GM12878 (cell line): Measurements from ENCODE around the gene KREMEN2. TPM values are rescaled to one million over a fixed set of nuclear protein-coding genes. Genes with fewer than 3 reads are reported as not detected.

Experiments
- CBX3 ChIP-seq: fragments of 200-600 bp; sonication (generic); IDR thresholded peaks from 2 replicates; pipeline ENCODE4 v1.6.1; 2016; ENCODE audit warnings: low read depth, borderline replicate concordance
- CBX5 ChIP-seq: sonication (generic); IDR thresholded peaks from 2 replicates; pipeline ENCODE4 v1.6.1; 2016; ENCODE audit warnings: low read depth, moderate library complexity, mild to moderate bottlenecking, inconsistent platforms
- CHD2 ChIP-seq: IDR thresholded peaks from 2 replicates; pipeline ENCODE4 v1.6.1; 2011; ENCODE audit warnings: low read depth, low read length, improper control_type of control experiment, borderline replicate concordance
- EP300 ChIP-seq, 2 experiments: fragments of 150-350 bp in 1 of 2; IDR thresholded peaks; 2 replicates each; pipeline ENCODE4 v1.6.1; 2011 to 2012; ENCODE audit warnings: low read depth in 2 of 2, low read length in 2 of 2, borderline replicate concordance in 1 of 2, improper control_type of control experiment in 1 of 2, inconsistent platforms in 1 of 2; ENCODE audit not compliant: control insufficient read depth in 1 of 2
- ETV6 ChIP-seq, 2 experiments: fragments of 450-650 bp in 1 of 2; IDR thresholded peaks in 1 of 2; conservative IDR thresholded peaks in 1 of 2; 2 replicates each; pipeline ENCODE4 v1.6.1; 2014; ENCODE audit warnings: antibody characterized with exemption in 1 of 2, borderline replicate concordance in 1 of 2, low read depth in 1 of 2, mild to moderate bottlenecking in 1 of 2, moderate library complexity in 1 of 2
- FOXK2 ChIP-seq: fragments of 450-650 bp; IDR thresholded peaks from 2 replicates; pipeline ENCODE4 v1.6.1; 2017; ENCODE audit warnings: mild to moderate bottlenecking, moderate library complexity
- HDAC2 ChIP-seq: fragments of 200-600 bp; sonication (generic); IDR thresholded peaks from 2 replicates; pipeline ENCODE4 v1.6.1; 2017
- HDAC6 ChIP-seq: fragments of 200-600 bp; sonication (generic); IDR thresholded peaks from one replicate; pipeline ENCODE4 v1.8.0; 2017; ENCODE audit warnings: antibody characterized with exemption; ENCODE audit not compliant: unreplicated experiment
- JUND ChIP-seq: IDR thresholded peaks from 2 replicates; pipeline ENCODE4 v1.6.1; 2012; ENCODE audit warnings: low read depth, mild to moderate bottlenecking, low read length, improper control_type of control experiment, moderate library complexity
- MEF2A ChIP-seq: IDR thresholded peaks from 2 replicates; pipeline ENCODE4 v1.6.1; 2011; ENCODE audit warnings: low read depth, mild to moderate bottlenecking, low read length, moderate library complexity; ENCODE audit not compliant: insufficient read depth
- POLR2AphosphoS2 ChIP-seq: IDR thresholded peaks from 2 replicates; pipeline ENCODE4 v1.6.1; 2011; ENCODE audit warnings: low read depth, mild to moderate bottlenecking, low read length, improper control_type of control experiment, moderate library complexity
- RAD51 ChIP-seq: fragments of 450-650 bp; IDR thresholded peaks from 2 replicates; pipeline ENCODE4 v1.6.1; 2016; ENCODE audit warnings: moderate library complexity, mild to moderate bottlenecking, inconsistent platforms
- SMAD5 ChIP-seq: IDR thresholded peaks from 2 replicates; pipeline ENCODE4 v1.6.1; 2016; ENCODE audit warnings: antibody characterized with exemption, low read depth
- SPI1 ChIP-seq: IDR thresholded peaks from 2 replicates; pipeline ENCODE4 v1.6.1; 2011; ENCODE audit warnings: low read depth, mild to moderate bottlenecking, low read length, moderate library complexity, borderline replicate concordance; ENCODE audit not compliant: insufficient read depth
- SREBF2 ChIP-seq: IDR thresholded peaks from 2 replicates; pipeline ENCODE4 v1.6.1; 2012; ENCODE audit warnings: mild to moderate bottlenecking, low read length
- ZNF217 ChIP-seq: fragments of 450-650 bp; IDR thresholded peaks from 2 replicates; pipeline ENCODE4 v1.6.1; 2017; ENCODE audit warnings: antibody characterized with exemption, mild to moderate bottlenecking
- polyA plus RNA-seq, 11 experiments: library from polyadenylated mRNA; depleted of rRNA in 4 of 11; unstranded in 6 of 11; stranded (reverse) in 5 of 11; fragments of >200 nt; fragmentation: Nextera tagmentation in 4 of 11; fragmentation: Illumina TruSeq in 1 of 11; extraction: Ambion mirVana in 4 of 11; extraction: Trizol in 1 of 11; gene quantifications; 1 replicate in 1 of 11; 2 replicates in 10 of 11; pipeline versions ENCODE4 v1.2.1 to v1.2.3, GENCODE V29; 2011 to 2016; ENCODE audit warnings: inconsistent platforms in 2 of 11, missing spikeins in 2 of 11, low read depth in 1 of 11
- total RNA-seq, 4 experiments: library from RNA; depleted of rRNA in 3 of 4; stranded (reverse); fragments of >200 nt in 3 of 4; fragmentation: Illumina TruSeq in 1 of 4; extraction: Trizol in 1 of 4; gene quantifications; 2 replicates each; pipeline versions ENCODE4 v1.2.1 to v1.2.3, GENCODE V29; 2013 to 2021
- TF ChIP-seq, protein P1 (sequence below): fragments of 450-650 bp; formaldehyde crosslinking; IDR thresholded peaks from 2 replicates; pipeline ENCODE4 v1.5.0; 2022; ENCODE audit warnings: mild to moderate bottlenecking, missing genetic modification characterization
- TF ChIP-seq, protein P2 (sequence below): fragments of 450-650 bp; IDR thresholded peaks from 2 replicates; pipeline ENCODE4 v1.6.1; 2016; ENCODE audit warnings: mild to moderate bottlenecking, moderate library complexity, borderline replicate concordance
- TF ChIP-seq, protein P3 (sequence below): IDR thresholded peaks from 2 replicates; pipeline ENCODE4 v1.6.1; 2011; ENCODE audit warnings: low read depth, mild to moderate bottlenecking, low read length, moderate library complexity, borderline replicate concordance; ENCODE audit errors: extremely low read depth

The KREMEN2 gene
- total and polyA plus RNA-seq, 10 of the 15 experiments (the other 5 are each of a cell fraction or from before 2014, with no cell fraction given), result 0.06 to 3.7 (median 0.83) TPM; not detected in 2

DNA sequence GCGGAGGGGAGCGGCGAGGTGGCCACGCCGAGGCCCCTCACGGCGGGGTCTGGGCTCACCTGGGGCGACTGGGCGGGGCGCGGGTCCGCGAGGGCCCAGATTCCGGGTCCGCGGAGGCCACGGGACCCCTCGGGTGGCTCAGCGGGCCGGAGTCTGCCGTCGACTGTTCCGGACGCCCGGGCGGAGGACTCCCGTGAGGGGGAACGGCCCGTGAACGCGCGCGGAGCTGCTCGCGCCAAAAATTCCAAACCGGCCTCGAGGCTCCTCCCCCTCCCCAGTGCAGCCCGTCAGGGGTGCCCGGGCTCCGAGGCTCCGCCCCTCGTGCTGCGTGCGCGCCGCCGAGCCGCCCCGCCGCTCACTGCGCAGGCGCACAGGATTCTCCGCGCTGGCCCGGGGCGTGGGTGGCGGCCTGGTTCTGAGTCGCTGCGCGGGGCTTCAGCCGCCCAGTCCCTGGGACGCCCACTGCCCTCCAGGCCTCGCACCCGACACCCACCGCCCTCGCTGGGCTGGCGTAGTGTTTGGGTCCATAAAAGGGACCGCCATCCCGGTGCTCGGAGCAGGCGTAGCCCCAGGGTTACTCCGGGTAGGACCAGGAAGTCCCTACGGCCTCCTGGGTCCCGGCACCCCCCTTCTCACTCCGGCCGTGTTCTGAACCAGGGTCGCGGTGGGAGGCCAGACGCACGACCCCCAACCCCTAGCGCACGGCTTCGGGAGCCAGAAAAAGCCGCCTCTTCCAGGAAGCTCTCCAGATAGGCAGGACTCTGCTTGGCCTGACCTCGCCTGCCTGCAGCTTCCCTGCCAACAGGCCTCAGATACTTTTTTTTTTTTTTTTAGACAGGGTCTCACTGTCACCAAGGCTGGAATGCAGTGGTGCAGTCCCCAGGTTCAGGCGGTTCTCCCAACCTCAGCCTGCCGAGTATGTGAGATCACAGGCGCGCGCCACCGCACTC is 16.4 kb downstream of the KREMEN2 start, which contains the start of gene PKMYT1 (continued):
- no peak for TF ChIP-seq CHD2
- TF ChIP-seq EP300 (IDR thresholded peaks at IDR 0.05; ENCODE audit: borderline replicate concordance in 1 of 2, control insufficient read depth in 1 of 2, low read depth in 2 of 2, low read length in 2 of 2), result no peak
- TF ChIP-seq CBX3, result no peak
- peak; percentile 79 for TF ChIP-seq POLR2AphosphoS2
- TF ChIP-seq MEF2A, result no peak
- TF ChIP-seq HDAC6, result no peak
- TF ChIP-seq, protein P1, sequence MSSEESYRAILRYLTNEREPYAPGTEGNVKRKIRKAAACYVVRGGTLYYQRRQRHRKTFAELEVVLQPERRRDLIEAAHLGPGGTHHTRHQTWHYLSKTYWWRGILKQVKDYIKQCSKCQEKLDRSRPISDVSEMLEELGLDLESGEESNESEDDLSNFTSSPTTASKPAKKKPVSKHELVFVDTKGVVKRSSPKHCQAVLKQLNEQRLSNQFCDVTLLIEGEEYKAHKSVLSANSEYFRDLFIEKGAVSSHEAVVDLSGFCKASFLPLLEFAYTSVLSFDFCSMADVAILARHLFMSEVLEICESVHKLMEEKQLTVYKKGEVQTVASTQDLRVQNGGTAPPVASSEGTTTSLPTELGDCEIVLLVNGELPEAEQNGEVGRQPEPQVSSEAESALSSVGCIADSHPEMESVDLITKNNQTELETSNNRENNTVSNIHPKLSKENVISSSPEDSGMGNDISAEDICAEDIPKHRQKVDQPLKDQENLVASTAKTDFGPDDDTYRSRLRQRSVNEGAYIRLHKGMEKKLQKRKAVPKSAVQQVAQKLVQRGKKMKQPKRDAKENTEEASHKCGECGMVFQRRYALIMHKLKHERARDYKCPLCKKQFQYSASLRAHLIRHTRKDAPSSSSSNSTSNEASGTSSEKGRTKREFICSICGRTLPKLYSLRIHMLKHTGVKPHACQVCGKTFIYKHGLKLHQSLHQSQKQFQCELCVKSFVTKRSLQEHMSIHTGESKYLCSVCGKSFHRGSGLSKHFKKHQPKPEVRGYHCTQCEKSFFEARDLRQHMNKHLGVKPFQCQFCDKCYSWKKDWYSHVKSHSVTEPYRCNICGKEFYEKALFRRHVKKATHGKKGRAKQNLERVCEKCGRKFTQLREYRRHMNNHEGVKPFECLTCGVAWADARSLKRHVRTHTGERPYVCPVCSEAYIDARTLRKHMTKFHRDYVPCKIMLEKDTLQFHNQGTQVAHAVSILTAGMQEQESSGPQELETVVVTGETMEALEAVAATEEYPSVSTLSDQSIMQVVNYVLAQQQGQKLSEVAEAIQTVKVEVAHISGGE (CRISPR knock-in tag), result no peak
- no peak for TF ChIP-seq RAD51
- no peak for TF ChIP-seq CBX5
- TF ChIP-seq JUND, result no peak
- TF ChIP-seq SMAD5, result peak; percentile 87
- no peak for TF ChIP-seq SPI1
- no peak for TF ChIP-seq HDAC2
- TF ChIP-seq ETV6 (conservative IDR thresholded peaks at IDR 0.05 in 1 of 2, IDR thresholded peaks at IDR 0.05 in 1 of 2; ENCODE audit: borderline replicate concordance in 1 of 2, low read depth in 1 of 2), result no peak
- TF ChIP-seq, protein P2, sequence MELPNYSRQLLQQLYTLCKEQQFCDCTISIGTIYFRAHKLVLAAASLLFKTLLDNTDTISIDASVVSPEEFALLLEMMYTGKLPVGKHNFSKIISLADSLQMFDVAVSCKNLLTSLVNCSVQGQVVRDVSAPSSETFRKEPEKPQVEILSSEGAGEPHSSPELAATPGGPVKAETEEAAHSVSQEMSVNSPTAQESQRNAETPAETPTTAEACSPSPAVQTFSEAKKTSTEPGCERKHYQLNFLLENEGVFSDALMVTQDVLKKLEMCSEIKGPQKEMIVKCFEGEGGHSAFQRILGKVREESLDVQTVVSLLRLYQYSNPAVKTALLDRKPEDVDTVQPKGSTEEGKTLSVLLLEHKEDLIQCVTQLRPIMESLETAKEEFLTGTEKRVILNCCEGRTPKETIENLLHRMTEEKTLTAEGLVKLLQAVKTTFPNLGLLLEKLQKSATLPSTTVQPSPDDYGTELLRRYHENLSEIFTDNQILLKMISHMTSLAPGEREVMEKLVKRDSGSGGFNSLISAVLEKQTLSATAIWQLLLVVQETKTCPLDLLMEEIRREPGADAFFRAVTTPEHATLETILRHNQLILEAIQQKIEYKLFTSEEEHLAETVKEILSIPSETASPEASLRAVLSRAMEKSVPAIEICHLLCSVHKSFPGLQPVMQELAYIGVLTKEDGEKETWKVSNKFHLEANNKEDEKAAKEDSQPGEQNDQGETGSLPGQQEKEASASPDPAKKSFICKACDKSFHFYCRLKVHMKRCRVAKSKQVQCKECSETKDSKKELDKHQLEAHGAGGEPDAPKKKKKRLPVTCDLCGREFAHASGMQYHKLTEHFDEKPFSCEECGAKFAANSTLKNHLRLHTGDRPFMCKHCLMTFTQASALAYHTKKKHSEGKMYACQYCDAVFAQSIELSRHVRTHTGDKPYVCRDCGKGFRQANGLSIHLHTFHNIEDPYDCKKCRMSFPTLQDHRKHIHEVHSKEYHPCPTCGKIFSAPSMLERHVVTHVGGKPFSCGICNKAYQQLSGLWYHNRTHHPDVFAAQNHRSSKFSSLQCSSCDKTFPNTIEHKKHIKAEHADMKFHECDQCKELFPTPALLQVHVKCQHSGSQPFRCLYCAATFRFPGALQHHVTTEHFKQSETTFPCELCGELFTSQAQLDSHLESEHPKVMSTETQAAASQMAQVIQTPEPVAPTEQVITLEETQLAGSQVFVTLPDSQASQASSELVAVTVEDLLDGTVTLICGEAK, result no peak
- no peak for TF ChIP-seq FOXK2
- TF ChIP-seq SREBF2, result no peak
- TF ChIP-seq, protein P3, sequence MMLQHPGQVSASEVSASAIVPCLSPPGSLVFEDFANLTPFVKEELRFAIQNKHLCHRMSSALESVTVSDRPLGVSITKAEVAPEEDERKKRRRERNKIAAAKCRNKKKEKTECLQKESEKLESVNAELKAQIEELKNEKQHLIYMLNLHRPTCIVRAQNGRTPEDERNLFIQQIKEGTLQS, result no peak
- TF ChIP-seq ZNF217, result peak; percentile 72; the same call in 1 of the 2 replicates
